CD4-positive, CD25-positive, alpha-beta regulatory T cell (primary cell): ENCODE results near the gene APBA2. TPM values are rescaled to one million over a fixed set of nuclear protein-coding genes. Genes with fewer than 3 reads are reported as not detected.

Experiments used
- ATAC-seq, 2 donors: fragments of 150-1000 bp; cut with Tn5 transposase; one replicate each; pipeline ENCODE4 v1.10.0; 2021; ENCODE audit warnings: low read depth in 2 of 2, moderate number of reproducible peaks in 2 of 2, moderate library complexity in 1 of 2
- DNase-seq, 3 donors: peaks; one replicate each; pipeline versions ENCODE4 v3.0.0 to v3.0.0-alpha.2; 2012 to 2022; ENCODE audit warnings: mixed read lengths in 1 of 3
- H3K27ac ChIP-seq: one replicate; pipeline ENCODE4 v1.7.0; 2013; ENCODE audit warnings: mild to moderate bottlenecking, low read length; ENCODE audit not compliant: insufficient read depth, poor library complexity, severe bottlenecking
- H3K27me3 ChIP-seq: one replicate; pipeline ENCODE4 v1.7.0; 2013; ENCODE audit warnings: low read length; ENCODE audit not compliant: control insufficient read depth, insufficient read depth
- H3K36me3 ChIP-seq: one replicate; pipeline ENCODE4 v1.7.0; 2013; ENCODE audit warnings: mild to moderate bottlenecking, low read length, moderate library complexity; ENCODE audit not compliant: control insufficient read depth, insufficient read depth
- H3K4me1 ChIP-seq: 2 replicates; pipeline ENCODE4 v1.7.0; 2013; ENCODE audit warnings: mild to moderate bottlenecking, low read length; ENCODE audit not compliant: insufficient read depth, control insufficient read depth, poor library complexity, severe bottlenecking
- H3K4me3 ChIP-seq: one replicate; pipeline ENCODE4 v1.7.0; 2013; ENCODE audit warnings: low read depth, mild to moderate bottlenecking, low read length, moderate library complexity
- H3K9me3 ChIP-seq, 2 experiments: 1 replicate in 1 of 2; 2 replicates in 1 of 2; pipeline ENCODE4 v1.7.0; 2013; ENCODE audit warnings: low read length in 2 of 2, mild to moderate bottlenecking in 1 of 2, moderate library complexity in 1 of 2; ENCODE audit not compliant: control insufficient read depth in 2 of 2
- H3K27ac Mint-ChIP-seq, 3 donors: one replicate each; pipeline ENCODE4 v1.8.0; 2020 to 2022; ENCODE audit warnings: mild to moderate bottlenecking in 3 of 3, mixed read lengths in 3 of 3, moderate library complexity in 2 of 3
- H3K27me3 Mint-ChIP-seq: one replicate; pipeline ENCODE4 v1.8.0; 2022; ENCODE audit warnings: mild to moderate bottlenecking, mixed read lengths
- H3K36me3 Mint-ChIP-seq: one replicate; pipeline ENCODE4 v1.8.0; 2020; ENCODE audit warnings: mixed read lengths
- H3K4me1 Mint-ChIP-seq, 4 donors: one replicate each; pipeline ENCODE4 v1.8.0; 2020 to 2022; ENCODE audit warnings: mixed read lengths in 4 of 4, mild to moderate bottlenecking in 1 of 4
- H3K4me3 Mint-ChIP-seq, 4 donors: one replicate each; pipeline ENCODE4 v1.8.0; 2020 to 2022; ENCODE audit warnings: mild to moderate bottlenecking in 4 of 4, mixed read lengths in 4 of 4, moderate library complexity in 3 of 4
- H3K9me3 Mint-ChIP-seq, 7 donors: one replicate each; pipeline ENCODE4 v1.8.0; 2020 to 2022; ENCODE audit warnings: mixed read lengths in 7 of 7, mild to moderate bottlenecking in 3 of 7, moderate library complexity in 2 of 7
- polyA plus RNA-seq, 4 donors: library from polyadenylated mRNA; unstranded; fragments of 300-500 nt; fragmentation: Illumina TruSeq; gene quantifications; one replicate each; pipeline ENCODE4 v1.2.3, GENCODE V29; 2021
- total RNA-seq: library from RNA; stranded (reverse); gene quantifications from one replicate; pipeline ENCODE4 v1.2.3, GENCODE V29; 2022

APBA2 gene
- total and polyA plus RNA-seq, 5 donors from 2014 or later: 8.6 to 24.2 (median 13.9) TPM

DNA sequence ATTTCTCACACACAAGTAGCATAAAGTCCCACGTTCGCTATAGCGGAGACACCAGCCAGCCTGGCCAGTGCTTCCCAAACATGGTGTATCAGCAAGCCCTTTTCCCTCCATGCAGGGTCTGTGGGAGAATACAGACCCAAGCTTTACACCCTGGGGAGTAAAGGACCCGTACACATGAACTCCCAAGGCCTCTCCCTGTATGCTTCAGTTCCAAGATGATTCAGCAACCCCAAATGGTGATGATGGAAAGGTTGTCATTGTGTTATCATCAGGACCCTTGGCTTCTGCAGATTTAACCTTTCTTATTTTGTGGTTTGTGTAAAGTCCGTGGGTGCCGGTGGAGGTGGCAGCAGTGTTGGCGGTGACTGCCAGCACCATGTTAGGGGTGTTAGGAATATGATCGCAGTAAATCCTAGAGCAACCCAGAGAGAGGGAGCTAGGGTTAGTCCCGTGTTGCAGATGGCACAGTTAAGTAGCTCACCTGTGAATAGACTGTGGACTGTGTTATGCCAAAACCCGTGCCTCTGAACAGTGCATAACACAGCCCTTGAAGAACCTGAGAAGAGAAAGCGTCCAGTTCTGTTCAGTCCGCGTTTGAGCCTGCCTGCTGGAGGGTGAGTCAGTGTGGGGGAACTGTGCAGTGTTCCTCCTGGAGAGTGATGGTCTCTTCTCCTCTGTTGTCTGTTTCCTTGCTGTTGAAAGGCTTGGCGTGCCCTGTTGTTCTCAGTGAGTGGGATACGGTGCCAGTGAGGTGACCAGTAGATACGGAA, 174.3 kb downstream of the APBA2 start:
- Histone ChIP-seq H3K27me3 (no peaks in the 10 kb centered on the region), H3K27ac (no peak overlapping the region), H3K9me3 (no peaks in the 10 kb centered on the region), H3K4me1 (no peaks in the 10 kb centered on the region), H3K4me3 (no peak overlapping the region), H3K36me3 (no peaks in the 10 kb centered on the region)
- ATAC-seq: no peak
- H3K4me3 Mint-ChIP-seq: no peak overlapping the region
- H3K36me3 Mint-ChIP-seq: peaks cover 9% of the 10 kb centered on the region
- no peak for DNase-seq
- peak overlapping the region in 1 of 3 donors; percentile 37 for H3K27ac Mint-ChIP-seq
- H3K4me1 Mint-ChIP-seq: peaks cover 0 to 39% (median 5%) of the 10 kb centered on the region in 4 donors
- H3K9me3 Mint-ChIP-seq: peaks cover 0 to 4% (median 0%) of the 10 kb centered on the region in 7 donors
- H3K27me3 Mint-ChIP-seq: no peaks in the 10 kb centered on the region

DNA sequence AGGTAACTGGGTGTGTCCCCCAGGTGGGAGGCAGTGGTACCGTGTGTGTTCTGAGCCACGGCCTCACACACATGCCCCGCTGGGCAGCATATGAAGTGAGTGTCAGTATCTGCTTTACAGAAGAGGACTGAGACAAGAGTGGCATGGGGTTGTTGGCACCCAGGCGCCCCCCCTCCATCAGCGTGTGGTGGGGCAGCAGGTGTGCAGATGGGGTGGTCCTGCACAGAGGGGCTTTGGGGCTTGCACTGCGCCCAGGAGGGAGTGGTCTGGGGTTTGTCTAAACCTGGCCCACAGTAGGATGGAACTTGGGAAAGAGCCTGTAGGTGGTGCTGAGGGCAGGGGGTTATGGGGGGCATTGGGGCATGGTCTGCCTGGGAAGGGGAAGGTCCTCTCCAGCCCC, 176.0 kb downstream of the APBA2 start:
- Mint-ChIP-seq H3K9me3 (peaks cover 0 to 2% (median 0%) of the 10 kb centered on the region in 7 donors), H3K4me3 (no peak overlapping the region), H3K4me1 (peaks cover 0 to 40% (median 5%) of the 10 kb centered on the region in 4 donors), H3K27me3 (no peaks in the 10 kb centered on the region), H3K36me3 (peaks cover 13% of the 10 kb centered on the region), H3K27ac (peak overlapping the region in 1 of 3 donors; percentile 82)
- H3K4me3 ChIP-seq: no peak overlapping the region
- H3K27ac ChIP-seq: no peak overlapping the region
- no peaks in the 10 kb centered on the region for H3K9me3 ChIP-seq
- no peaks in the 10 kb centered on the region for H3K36me3 ChIP-seq
- H3K27me3 ChIP-seq: no peaks in the 10 kb centered on the region
- no peak for ATAC-seq
- DNase-seq: no peak
- H3K4me1 ChIP-seq: no peaks in the 10 kb centered on the region

DNA sequence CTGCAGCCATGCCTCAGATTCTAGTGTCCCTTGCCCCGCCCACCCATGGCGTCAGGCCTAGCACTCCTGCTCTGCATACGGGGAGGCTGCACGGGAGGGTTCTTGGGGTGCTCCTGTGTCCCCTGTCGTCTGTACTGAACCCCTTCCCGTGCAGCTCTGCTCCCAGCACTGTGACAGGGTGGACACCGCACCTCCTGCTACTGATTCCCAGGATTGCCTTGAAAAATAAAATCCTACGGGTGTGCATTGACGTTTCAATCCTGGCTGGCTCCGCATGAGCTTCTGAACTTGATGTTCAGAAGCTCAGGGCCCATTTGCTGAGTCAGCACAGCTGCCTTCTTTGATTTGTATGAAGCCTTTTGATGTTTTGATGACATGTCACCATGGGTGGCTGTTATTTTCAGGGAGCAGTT, 176.4 kb downstream of the APBA2 start:
- ATAC-seq (no peak), DNase-seq (no peak)
- no peaks in the 10 kb centered on the region for H3K27me3 ChIP-seq
- H3K4me1 ChIP-seq: no peaks in the 10 kb centered on the region
- H3K9me3 Mint-ChIP-seq: peaks cover 0 to 2% (median 0%) of the 10 kb centered on the region in 7 donors
- H3K36me3 ChIP-seq: no peaks in the 10 kb centered on the region
- no peaks in the 10 kb centered on the region for H3K9me3 ChIP-seq
- H3K27ac Mint-ChIP-seq: no peak overlapping the region
- H3K4me1 Mint-ChIP-seq: peaks cover 0 to 40% (median 5%) of the 10 kb centered on the region in 4 donors
- peaks cover 16% of the 10 kb centered on the region for H3K36me3 Mint-ChIP-seq
- no peak overlapping the region for H3K27ac ChIP-seq
- no peaks in the 10 kb centered on the region for H3K27me3 Mint-ChIP-seq
- no peak overlapping the region for H3K4me3 Mint-ChIP-seq
- H3K4me3 ChIP-seq: no peak overlapping the region

DNA sequence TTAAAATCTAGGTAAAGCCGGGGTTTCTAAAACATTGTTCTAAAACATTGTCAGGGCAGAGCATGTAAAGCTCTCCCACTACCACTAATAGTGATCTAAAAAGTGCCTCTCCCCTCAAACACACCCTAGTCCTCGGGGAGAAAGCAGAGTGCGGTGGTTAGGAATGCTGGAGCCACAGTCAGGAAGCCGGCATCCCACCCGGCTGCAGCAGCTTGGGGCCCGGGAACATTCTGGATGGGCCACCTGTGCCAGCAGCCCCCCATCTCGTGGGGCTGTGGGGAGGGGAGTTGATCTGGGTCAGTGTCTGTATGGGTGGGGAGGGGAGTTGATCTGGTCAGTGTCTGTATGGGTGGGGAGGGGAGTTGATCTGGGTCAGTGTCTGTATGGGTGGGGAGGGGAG, 176.9 kb downstream of the APBA2 start:
- Mint-ChIP-seq H3K27me3 (no peaks in the 10 kb centered on the region), H3K27ac (no peak overlapping the region), H3K9me3 (peaks cover 0 to 2% (median 0%) of the 10 kb centered on the region in 7 donors), H3K4me3 (no peak overlapping the region), H3K36me3 (peaks cover 16% of the 10 kb centered on the region), H3K4me1 (peaks cover 0 to 40% (median 5%) of the 10 kb centered on the region in 4 donors)
- H3K27ac ChIP-seq: no peak overlapping the region
- H3K27me3 ChIP-seq: no peaks in the 10 kb centered on the region
- DNase-seq: no peak
- ATAC-seq: no peak
- no peak overlapping the region for H3K4me3 ChIP-seq
- no peaks in the 10 kb centered on the region for H3K36me3 ChIP-seq
- no peaks in the 10 kb centered on the region for H3K9me3 ChIP-seq
- H3K4me1 ChIP-seq: no peaks in the 10 kb centered on the region

DNA sequence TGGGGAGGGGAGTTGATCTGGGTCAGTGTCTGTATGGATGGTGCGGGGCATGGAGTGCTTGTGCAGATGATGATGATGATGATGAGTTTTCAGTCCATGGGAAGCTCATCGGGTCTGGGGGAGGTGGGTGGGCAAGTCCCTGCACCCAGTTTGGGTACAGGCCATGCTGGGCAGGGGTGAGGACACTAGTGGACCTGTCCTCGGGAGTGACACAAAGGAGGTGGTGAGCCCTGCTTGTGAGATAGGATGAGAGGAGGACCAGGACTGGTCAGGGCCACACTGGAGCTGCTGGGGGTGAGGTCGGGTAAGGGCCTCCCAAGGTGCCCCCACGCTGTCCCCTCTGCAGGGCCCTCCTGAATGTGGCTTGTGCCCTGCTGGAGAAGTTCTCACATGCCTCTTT, 177.9 kb downstream of the APBA2 start:
- Histone ChIP-seq H3K4me1 (no peaks in the 10 kb centered on the region), H3K4me3 (no peak overlapping the region), H3K27me3 (no peaks in the 10 kb centered on the region), H3K9me3 (no peaks in the 10 kb centered on the region), H3K27ac (no peak overlapping the region), H3K36me3 (no peaks in the 10 kb centered on the region)
- H3K27ac Mint-ChIP-seq: no peak overlapping the region
- ATAC-seq: no peak
- H3K4me3 Mint-ChIP-seq: no peak overlapping the region
- peaks cover 16% of the 10 kb centered on the region for H3K36me3 Mint-ChIP-seq
- peaks cover 0 to 2% (median 0%) of the 10 kb centered on the region in 7 donors for H3K9me3 Mint-ChIP-seq
- no peaks in the 10 kb centered on the region for H3K27me3 Mint-ChIP-seq
- DNase-seq: no peak
- H3K4me1 Mint-ChIP-seq: peaks cover 0 to 37% (median 5%) of the 10 kb centered on the region in 4 donors

DNA sequence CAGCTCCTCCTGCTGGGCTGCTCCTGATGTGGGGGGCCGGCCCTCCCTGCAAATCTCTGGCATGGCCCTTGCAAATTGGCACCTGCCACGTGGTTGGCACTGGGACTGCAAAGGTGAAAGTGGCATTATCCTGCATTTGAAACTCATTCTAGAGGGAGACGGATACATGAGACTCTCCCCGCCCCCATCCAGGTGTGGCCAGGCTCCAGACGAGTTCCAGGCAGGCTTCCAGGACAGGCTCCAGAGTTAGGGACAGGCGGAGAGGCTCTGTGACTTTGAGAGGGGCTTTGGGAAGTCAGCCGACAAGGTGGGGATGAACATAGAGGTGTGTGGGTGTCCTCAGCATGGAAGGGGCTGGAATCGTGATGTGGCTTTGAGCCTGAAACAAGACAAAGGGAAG, 178.5 kb downstream of the APBA2 start:
- Mint-ChIP-seq H3K4me3 (no peak overlapping the region), H3K27me3 (no peaks in the 10 kb centered on the region), H3K4me1 (peaks cover 0 to 31% (median 5%) of the 10 kb centered on the region in 4 donors), H3K27ac (no peak overlapping the region), H3K9me3 (peaks cover 0 to 2% (median 0%) of the 10 kb centered on the region in 7 donors), H3K36me3 (peaks cover 16% of the 10 kb centered on the region)
- Histone ChIP-seq H3K4me3 (no peak overlapping the region), H3K9me3 (no peaks in the 10 kb centered on the region), H3K4me1 (no peaks in the 10 kb centered on the region), H3K27ac (no peak overlapping the region), H3K27me3 (no peaks in the 10 kb centered on the region), H3K36me3 (no peaks in the 10 kb centered on the region)
- DNase-seq (no peak), ATAC-seq (no peak)

DNA sequence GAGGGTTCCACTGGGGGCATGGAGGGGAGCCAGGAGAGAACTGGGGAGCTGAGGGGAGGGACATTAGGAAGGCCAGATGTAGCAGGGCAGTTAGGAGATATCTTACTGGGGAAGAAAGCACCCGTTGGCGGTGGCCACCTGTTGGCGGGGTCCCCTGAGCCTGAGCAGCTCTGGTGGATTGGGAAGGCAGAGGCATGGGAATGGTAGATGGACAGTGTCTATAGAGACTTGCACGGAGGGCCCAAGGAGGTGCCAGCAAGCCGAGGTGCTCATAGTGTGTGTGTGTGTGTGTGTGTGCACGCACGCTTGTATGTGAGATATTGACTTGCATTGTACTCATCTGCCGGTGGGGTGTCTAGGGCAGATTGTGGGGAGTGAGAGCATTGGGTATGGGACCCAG, 179.0 kb downstream of the APBA2 start:
- Mint-ChIP-seq H3K4me1 (peaks cover 0 to 31% (median 5%) of the 10 kb centered on the region in 4 donors), H3K27me3 (no peaks in the 10 kb centered on the region), H3K36me3 (peaks cover 18% of the 10 kb centered on the region), H3K9me3 (peaks cover 0 to 2% (median 0%) of the 10 kb centered on the region in 7 donors), H3K4me3 (no peak overlapping the region), H3K27ac (no peak overlapping the region)
- no peak for ATAC-seq
- Histone ChIP-seq H3K9me3 (no peaks in the 10 kb centered on the region), H3K27ac (no peak overlapping the region), H3K36me3 (no peaks in the 10 kb centered on the region), H3K4me1 (no peaks in the 10 kb centered on the region), H3K4me3 (no peak overlapping the region), H3K27me3 (no peaks in the 10 kb centered on the region)
- no peak for DNase-seq

DNA sequence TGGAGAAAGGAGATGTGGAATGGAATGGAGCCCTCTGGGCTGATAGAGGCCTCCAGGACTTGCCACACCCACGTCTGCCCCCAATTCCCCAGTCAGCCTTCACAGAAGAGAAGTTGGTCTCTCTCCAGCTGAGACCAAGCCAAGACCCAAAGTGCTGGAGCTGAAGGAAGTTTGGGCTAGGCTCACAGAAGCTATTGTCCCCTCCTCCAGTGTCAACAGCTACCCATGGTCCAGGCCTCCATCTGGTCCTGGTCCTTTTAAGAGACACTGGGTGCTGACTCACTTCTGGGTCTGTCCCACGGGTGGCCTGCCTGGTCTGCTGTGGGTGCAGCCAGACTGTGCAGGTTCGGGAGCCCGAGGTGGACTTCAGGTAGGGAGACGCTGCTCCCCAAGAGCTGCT, 179.8 kb downstream of the APBA2 start:
- peaks cover 14% of the 10 kb centered on the region for H3K36me3 Mint-ChIP-seq
- no peak overlapping the region for H3K4me3 ChIP-seq
- no peaks in the 10 kb centered on the region for H3K4me1 ChIP-seq
- no peaks in the 10 kb centered on the region for H3K9me3 ChIP-seq
- no peak overlapping the region for H3K4me3 Mint-ChIP-seq
- no peaks in the 10 kb centered on the region for H3K27me3 ChIP-seq
- no peaks in the 10 kb centered on the region for H3K36me3 ChIP-seq
- H3K27me3 Mint-ChIP-seq: no peaks in the 10 kb centered on the region
- DNase-seq (no peak), ATAC-seq (no peak)
- no peak overlapping the region for H3K27ac ChIP-seq
- peaks cover 0 to 2% (median 0%) of the 10 kb centered on the region in 7 donors for H3K9me3 Mint-ChIP-seq
- peaks cover 0 to 24% (median 5%) of the 10 kb centered on the region in 4 donors for H3K4me1 Mint-ChIP-seq
- H3K27ac Mint-ChIP-seq: no peak overlapping the region
